Mammary epithelial cell (primary cell): Measurements from ENCODE around the gene CABLES1.

Experiments
- CTCF ChIP-seq, 2 donors: IDR thresholded peaks in 1 of 2; conservative IDR thresholded peaks in 1 of 2; 2 replicates each; pipeline ENCODE4 v1.5.1; 2011 to 2012; ENCODE audit warnings: inconsistent platforms in 2 of 2, low read length in 2 of 2, mild to moderate bottlenecking in 2 of 2, control low read depth in 1 of 2, low read depth in 1 of 2; ENCODE audit not compliant: insufficient read depth in 1 of 2; ENCODE audit errors: extremely low read depth in 1 of 2
- EZH2 ChIP-seq: IDR thresholded peaks from 2 replicates; pipeline ENCODE4 v1.6.1; 2012; ENCODE audit warnings: low read length, inconsistent platforms, borderline replicate concordance

- no peak for TF ChIP-seq CTCF (conservative IDR thresholded peaks at IDR 0.05 in 1 of 2, IDR thresholded peaks at IDR 0.05 in 1 of 2; ENCODE audit: extremely low read depth in 1 of 2, insufficient read depth in 1 of 2, low read depth in 1 of 2, low read length in 2 of 2)
- no peak for TF ChIP-seq EZH2
These were observed 30.2 kb downstream of the CABLES1 start for GRCh38 chr18:23165271-23166068.
